Kidney capillary endothelial cell (primary cell): Measurements from ENCODE around the gene PHF2.

Source experiments
- DNase-seq: peaks from one replicate; pipeline ENCODE4 v3.0.0-alpha.2; 2018; ENCODE audit warnings: low spot score

PHF2 gene

DNA sequence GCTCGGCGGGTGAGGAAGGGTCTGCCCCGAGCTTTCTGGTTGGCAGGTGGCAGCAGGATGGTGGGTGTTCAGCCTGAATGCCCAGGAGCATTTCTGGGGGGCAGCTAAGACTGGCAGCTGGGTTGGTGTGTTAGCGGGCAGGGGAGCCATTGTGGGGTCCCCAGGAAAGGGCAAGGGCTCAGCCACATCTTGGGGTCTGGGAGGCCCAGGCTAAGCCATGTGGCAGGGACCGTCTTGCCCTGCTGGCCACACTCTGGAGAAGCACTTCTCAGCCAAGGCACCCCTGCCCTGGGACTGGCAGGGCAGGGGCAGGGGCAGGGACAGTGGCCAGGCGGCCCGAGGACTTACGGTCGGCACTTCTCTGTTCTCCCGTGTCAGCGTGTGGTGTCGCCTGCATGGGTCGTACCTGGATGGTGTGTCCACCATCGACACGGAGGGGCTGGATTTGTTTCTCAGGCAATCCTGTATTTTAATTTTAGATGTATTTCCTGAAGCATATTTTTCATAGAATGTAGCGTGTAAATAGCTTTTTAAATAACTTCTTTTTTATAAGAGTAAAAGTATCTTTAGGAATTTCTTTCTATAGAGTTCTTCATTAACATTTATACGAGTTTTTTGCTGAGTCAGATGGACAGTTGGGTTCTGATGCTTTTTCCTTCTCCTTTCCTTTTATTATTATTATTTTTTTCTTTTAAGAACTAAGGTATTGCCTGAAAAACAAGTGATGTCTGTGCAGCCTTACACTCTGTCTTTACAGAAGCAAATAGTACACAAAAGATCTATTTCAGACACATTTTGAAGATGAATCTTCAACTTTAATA is 102.0 kb downstream of the PHF2 start:
- no peak for DNase-seq

DNA sequence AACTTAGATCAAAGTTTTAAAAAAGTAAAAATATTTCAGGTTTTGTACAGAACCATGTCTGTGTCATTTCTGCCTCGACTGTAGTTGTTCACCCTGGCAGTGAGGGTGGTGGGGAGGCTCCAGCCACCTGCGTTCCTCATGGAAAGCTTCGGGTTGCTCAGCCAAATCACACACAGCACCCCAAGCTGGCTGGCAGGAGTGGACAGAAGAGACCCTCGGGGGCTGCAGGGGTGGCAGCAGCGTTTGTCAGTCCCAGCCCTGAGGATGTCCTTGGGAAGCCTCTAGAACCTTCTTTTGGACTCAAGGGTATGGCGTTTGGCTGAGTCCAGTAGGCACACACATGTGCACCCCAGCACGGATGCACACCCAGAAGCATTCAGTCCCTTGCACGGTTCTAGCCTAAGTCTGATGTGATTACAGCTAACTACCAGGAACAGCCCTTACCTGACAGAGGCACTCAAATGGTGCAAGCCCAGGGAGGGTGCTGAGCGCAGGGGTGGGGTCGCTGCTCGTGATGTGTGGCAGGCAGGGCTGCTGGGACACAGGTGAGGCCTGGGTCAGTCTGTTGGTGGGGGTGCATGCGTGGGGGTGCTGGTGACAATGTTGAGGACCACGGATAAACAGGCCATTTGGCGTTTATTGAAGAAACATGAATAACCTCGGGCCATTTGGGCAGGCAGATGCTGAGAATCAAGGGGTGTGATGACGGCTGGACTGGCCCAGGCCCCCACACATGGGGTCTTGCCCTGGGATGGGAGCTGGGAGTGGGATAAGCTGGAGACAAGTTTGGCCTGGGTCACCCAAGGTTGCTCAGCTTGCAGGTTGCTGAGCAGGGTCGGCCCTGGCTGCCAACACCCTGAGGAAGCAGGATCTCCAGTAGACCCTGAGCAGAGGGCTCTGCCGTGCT is 103.4 kb downstream of the PHF2 start:
- DNase-seq, result no peak

DNA sequence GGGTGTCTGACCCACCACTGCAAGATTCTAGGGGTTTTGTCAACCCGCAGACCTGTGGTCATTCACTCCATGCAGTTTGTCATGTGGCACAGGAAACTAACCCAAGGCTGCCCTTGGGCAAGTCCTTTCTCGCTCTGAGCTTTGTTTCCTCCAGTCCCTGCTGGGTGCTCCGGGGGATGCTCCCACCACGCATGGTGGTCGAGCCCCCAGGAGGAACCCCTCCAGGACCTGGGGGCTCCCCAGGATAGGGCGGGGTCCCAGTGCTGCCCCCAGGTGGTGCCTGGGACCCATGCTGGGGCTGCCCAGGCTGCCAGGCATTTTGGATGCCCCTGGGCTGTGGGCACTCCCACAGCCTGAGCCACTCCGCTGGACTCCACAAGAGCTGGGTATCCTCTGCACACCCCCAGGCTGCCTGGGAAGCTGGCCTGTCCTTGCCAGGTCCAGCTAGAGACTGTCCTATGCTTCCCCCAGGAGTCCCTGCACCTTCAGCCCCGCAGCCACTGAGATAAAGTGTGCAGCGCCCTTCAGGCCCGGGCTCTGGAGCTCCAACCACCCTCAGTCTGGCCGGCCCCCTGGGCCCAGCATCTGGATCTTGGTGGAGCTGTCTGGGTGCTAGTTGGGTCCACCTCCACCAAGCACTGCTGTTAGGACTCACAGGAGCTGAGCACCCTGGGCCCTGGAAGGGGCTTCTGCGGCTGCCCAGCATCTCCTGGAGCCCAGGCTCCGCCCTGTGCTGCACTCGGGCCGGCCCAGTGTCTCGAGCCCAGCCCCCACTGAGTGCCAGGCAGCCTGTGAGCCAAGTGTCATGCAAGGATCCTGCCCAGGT is 104.3 kb downstream of the PHF2 start:
- no peak for DNase-seq

DNA sequence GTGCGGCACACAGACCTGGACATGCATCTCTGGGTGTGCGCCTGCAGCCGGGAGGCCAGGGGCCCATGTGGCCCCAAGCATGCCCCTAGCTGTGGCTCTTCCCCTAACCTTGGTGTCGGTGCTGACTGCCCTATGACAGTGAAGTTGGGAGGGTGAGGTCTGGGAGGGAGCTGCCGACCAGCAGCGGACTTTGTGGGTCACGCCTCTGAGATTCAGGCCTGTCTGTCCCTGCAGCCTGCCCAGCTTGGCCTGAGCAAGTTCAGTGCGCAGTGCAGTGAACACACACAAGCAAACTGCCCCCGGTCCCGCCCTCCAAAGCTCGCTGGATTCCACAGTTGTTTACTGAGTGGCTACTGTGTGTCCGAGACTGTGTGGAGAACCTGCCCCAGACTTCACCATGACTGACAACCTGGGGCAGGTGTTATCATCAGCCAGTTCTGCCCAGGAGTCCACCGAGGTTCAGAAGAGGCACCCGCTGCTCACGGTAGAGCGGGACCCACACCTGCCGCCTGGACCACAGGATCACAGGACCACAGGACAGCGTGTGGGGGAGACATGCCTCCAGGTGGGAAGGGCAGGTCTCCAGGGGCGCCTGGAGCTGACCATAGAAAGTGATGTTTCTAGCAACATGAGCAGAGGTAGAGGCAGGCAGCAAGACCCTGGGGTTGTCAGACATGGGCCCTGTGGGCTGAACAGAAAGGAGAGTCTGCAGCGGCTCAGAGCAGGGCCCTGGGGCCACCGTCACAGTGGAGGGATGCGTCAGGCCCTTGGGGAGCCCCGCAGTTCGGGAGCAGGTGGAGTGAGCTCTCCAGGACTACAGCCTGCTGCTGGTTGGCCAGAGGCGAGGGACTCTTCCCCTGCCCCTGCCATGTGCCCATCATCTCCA is 105.1 kb downstream of the PHF2 start:
- no peak for DNase-seq

DNA sequence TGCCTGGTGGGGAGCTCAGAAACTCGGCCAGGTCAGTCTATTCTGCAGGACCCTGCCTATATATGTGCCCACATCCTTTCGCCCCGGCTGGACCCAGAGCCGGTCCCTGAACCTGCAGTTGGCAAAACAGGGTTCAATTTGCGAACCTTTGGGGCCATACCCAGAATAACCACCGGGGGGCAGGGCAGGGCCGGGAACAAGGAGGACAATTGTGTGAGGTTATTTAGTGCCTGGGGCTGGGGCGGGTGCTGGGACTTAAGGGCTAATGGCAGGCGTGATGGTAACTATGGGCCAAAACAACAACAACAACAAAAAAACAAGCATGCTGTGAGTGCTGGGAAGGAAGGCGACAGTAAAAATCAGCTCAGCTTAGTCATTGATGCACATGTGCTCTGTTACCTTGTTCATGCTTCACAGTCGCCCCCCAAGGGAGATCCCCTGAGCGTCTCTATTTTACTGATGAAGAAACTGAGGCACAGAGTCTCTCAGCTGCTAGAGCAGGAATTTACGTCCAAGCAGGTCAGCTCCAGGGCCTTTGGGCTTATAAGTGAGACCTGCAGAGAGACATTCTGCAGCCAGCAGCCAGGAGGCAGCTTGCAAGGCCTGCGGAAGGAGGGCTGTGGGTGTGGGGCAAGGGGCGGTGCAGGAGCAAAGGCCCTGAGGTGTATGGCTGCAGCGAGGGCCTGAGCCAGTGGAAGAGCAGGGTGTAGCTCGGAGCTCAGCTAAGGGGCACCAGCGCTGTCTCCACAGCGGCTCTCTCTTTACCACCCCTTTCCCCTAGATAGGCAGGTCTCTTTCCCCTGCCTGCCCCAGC is 106.0 kb downstream of the PHF2 start:
- peak; percentile 64 for DNase-seq

DNA sequence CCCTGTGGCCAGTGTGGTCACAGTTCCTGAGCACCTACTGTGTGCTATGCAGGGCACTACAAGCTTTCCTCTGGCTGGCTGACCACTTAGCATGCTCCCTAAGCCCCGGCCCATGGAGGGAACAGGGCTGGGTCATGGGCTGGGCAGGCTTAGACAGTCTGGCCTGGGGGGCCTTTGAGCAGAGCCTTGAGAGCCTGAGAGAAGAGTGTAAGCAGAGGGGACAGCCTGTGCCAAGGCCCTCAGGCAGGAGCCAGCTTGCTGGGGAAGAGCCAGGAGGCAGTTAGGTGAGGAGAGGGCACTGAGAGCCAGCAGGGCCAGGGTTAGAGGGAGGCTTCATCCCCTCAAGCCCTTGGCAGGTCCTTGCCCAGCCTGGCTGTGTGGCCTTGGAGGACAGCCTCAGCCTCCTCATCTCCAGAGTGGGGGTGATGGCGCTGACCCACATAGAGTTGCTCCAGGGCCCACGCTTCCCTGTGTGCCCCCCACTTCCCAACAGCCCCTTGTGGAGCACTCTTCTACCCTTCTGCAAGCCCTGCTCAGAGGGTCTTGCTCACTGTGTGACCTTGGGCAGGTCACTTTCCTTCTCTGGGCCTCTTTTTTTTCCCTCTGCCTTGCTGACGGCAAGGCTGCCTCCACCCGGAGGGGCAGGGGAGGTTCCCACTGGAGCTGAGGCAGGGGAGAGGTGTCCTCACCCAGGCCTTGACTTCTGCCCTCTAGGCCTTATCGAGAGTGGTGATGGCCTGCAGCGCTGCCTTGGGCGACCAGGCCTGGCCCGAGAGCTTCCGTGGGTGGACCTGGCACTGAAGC is 107.1 kb downstream of the PHF2 start:
- no peak for DNase-seq

DNA sequence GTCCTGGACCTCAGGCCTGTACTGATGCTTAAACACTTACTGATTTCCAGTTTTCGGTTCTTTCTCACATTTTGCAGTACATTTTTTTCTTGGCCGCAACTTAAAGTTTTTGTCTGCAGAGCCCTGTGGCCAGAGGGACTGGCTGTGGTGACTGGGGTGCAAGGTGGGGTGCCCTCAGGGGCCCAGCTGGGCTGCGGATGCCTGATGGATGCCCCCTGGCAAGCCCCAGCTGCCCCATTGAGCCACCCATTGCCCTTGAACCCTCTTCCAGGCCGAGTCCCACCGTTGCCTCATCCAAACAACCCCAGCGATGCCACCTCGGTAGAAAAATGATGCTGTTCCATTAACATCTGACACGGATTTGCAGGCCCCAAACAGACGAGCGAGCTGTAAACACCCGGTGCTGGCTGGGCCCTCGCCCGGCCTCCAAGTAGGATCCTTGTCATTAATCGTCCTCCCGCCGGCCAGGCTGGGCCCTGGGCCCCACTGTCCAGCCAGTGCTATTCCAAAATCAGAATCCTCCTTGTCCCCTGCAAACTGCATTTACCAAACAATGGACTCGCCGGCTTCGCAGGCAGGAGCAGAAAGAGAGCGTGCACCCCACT is 107.9 kb downstream of the PHF2 start:
- DNase-seq, result no peak

DNA sequence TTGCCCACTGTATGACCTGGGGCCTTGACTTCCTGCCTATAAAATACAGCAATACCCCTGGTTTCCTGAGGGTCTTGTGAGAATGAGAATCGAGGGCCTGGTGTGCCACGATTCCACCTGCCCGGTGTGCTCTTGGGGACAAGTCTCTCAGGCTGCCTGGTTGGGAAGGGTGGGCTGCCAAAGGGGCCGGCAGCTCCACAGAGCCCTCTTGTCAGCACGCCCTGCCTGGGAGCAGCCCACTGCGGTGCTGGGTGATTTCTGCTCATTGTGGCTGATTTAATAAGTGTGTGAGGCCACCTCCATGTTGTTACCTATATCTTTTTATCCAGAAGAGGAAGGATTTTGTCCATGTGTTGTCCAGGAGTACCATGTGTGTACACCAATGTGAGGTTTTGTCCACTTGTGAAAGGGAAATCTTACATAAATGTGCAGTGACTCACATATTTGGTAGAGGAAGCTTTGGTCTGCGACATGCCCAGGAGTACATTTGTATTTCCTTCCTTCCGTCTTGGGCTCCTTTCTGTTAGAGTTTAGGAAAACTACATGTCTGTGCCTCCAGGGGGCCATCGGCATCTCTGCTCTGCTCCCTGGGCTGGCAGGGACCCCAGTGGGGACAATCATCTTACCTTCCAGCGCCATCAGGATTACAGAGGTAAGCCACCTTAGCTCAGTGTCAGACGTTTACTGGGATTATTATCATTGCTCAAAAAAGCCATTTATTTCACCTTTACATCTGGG is 108.6 kb downstream of the PHF2 start:
- peak; percentile 78 for DNase-seq

DNA sequence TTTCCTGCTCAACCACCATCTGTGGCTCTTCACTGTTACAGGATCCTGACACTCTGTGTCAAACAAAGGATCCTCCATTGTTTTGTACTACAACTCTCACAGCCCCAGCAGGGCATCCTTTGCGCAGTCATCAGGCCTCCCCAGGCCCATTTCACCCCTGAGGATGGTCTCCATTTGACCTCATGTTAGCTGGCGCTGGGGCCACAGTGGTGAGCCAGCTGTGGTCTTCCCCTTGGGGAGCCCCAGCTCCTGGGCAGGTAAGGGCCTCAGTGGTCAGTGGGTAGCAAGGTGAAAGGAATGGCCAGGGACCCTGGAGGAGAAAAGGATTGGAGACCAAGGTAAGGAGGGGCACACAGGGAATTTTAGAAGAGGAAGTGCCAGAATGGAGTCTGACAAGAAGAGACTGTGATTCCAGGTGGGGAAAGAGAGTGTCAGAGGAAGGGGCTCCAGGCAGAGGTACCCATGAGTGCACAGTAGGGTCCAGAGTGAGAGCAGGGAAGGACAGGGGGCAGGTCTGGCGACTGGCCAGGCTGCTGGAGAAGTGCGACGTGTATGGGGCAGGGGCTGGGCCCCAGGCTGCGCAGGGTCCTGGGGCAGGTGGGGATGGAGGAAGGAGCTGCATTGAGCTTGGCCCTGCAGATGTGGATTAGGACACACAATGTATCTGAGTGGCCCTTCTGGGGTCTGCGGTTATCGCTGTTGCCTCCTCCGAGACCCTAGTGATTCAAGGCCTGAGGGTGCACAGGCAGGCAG is 109.9 kb downstream of the PHF2 start:
- DNase-seq, result no peak

DNA sequence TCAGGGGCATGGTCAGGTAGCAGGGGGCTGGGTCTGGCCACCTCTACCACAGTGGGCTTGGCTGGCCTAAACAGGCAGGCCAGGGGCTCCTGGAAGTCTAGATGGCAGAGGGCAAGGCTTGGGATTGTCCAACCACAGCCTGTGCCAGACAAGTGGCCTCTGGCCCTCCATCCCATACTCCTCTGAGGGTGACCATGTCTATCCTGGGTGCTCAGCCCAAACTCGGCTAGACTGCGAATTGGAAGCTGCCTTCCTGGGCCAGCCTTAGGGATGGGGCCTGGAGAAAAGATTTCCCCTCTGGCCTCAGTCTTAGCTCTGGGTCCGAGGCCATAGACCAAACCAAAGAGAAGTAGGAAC is 110.5 kb downstream of the PHF2 start:
- DNase-seq, result no peak

DNA sequence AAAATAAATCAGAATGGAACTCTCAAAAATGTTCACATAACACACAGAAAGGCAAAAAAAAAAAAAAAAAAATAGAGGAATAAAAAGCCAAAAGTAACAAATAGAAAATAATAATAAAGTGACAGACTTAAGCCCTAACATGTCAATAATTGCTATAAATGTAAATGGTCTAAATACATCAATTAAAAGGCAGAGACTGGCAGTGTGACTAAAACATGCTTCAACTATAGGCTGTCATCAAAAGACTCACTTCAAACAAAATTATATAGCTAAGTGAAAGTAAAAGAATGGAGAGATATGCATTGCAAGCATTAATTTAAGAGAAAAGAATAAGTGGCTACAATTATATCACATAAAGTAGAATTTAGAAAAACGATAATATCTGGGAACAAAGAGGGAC is 114.2 kb downstream of the PHF2 start:
- DNase-seq, result no peak

DNA sequence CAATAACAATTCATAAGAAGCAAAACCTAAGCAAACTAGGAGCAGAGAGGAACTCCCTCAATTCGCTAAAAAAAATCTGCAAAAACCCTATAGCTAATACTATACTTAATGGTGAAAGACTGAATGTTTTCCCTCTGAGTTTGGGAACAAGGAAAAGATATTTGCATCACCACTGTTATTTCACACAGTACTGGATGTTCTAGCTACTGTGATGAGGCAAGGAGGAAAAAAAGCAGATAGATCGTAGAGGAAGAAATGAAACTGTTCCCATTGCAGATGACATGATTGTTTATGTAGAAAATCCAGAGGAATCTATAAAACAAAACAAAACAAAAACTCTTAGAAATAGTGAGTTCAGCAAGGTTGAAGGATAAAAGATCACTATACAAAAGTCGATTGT is 116.7 kb downstream of the PHF2 start:
- no peak for DNase-seq

DNA sequence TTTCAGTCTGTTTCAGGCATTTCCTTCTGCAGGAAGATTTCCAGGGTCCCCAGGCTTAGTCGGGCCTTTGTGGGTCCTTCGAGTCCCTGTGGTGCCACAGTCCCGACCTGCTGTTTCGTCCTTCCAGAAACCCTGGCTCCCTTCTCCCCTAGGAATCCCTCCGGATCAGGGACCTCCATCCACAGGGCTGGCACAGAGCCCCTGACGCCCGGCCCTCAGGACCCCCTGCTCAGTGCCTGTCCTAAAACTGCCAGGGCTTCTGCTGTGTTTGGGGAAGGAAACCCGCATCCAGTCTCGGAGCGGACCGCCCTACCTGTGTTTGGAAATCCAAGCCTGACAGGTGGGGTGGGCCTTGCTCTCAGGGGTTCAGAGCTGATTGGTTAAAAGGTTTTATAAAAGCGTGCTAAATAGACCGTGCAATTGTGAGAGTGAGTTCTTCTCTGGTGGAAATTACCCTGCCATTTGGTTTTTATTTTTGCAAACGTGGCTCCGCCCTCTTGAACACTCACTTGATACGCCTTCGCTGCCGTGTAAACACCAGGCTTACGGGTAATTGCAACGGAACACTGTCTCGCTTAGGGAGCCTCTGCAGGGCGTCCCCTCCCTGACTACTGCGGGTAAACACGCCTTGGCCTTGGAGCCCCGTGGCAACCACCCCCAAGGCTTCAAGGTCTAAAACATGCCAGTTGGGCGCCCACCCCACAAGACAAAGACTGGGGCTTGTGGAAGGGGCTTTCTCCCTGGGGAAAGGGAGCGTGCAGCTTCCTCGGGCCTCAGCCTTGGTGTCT is 121.2 kb downstream of the PHF2 start:
- no peak for DNase-seq

DNA sequence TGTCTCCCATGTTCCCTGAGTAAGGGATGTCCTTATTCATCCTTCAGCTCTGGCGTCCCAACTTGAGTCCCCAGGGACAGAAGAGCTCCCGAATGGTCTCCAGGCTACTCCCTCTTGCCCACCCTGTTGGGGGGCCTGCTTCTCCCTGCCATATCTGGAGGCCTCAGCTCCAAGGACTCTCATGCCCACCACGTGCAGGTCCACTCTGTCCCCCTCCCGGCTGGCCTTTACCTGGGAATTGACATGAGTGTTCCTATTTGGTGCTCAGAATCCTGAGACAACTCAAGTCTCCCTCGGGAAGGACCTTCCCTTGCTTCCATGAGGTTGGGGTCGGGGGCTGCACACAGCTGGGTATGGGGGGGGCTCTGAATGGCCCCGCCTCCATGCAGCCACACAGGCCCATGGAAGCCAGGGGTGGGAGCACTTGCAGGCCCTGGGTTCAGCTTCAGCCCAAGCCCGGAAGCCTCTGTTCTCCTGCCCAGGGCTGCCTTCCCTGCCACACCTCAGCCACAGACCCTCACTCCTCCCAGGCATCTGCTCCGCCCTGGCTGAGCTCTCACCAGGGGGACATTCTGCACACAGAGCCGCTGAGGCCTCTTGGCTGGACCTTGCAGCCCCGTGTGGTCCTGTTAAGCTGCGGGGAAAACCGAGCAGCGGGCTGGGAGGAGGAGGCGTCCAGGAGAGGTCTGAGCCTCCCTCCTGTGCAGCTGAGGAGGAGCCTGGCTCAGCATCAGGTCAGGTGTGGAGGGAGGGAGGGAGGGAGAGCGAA is 121.9 kb downstream of the PHF2 start:
- no peak for DNase-seq

DNA sequence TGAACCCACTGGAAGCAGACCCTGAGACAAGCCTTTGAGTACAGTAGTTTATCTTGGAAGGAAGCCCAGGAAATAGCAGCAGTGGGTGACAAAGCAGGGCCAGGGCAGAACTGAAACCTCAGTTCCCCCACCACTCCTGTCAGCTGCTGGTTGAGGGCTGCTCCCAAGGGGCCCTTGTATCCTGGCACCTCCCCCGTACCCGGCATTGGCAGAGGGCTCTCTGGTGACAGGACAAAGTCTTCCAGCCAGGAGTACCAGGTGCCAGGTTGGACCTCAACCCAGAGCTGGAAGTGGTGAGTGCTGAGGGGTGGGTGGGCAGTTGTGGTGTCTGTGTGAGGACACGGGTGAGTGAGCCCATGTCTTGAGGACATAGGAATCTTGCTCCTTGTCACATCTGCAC is 123.3 kb downstream of the PHF2 start:
- no peak for DNase-seq
